ENCODE measurements around the gene PKDCC.

PKDCC gene

GRCh38 chr2:42047488-42048298, at the start of gene PKDCC:
PKDCC (plus strand) TSS chr2:42048021; CDS start chr2:42048200, 179 bp downstream.
- no peak for DNase-seq (ENCODE audit: extremely low read depth in 1 of 2, low read depth in 1 of 2)

- DNase-seq (ENCODE audit: extremely low read depth in 1 of 2, low read depth in 1 of 2) = no peak
Observed at GRCh38 chr2:41998186-41999127, 49.4 kb upstream of the PKDCC start.

GRCh38 chr2:41999128-41999480, 48.7 kb upstream of the PKDCC start:
- DNase-seq (ENCODE audit: extremely low read depth in 1 of 2, low read depth in 1 of 2) = no peak

- no peak for DNase-seq (ENCODE audit: extremely low read depth in 1 of 2, low read depth in 1 of 2)
Observed at GRCh38 chr2:41999592-42000281, 48.1 kb upstream of the PKDCC start.

- DNase-seq (ENCODE audit: extremely low read depth in 1 of 2, low read depth in 1 of 2) = no peak
Observed at GRCh38 chr2:42001711-42002201, 46.1 kb upstream of the PKDCC start.

- no peak for DNase-seq (ENCODE audit: extremely low read depth in 1 of 2, low read depth in 1 of 2)
Observed at GRCh38 chr2:42007551-42007950, 40.3 kb upstream of the PKDCC start.

GRCh38 chr2:42008241-42008921, 39.4 kb upstream of the PKDCC start:
- DNase-seq (ENCODE audit: extremely low read depth in 1 of 2, low read depth in 1 of 2) = no peak

- DNase-seq (ENCODE audit: extremely low read depth in 1 of 2, low read depth in 1 of 2) = no peak
Observed at GRCh38 chr2:42009657-42010580, 37.9 kb upstream of the PKDCC start.

GRCh38 chr2:42010743-42011298, 37.0 kb upstream of the PKDCC start:
- DNase-seq (ENCODE audit: extremely low read depth in 1 of 2, low read depth in 1 of 2) = no peak

- DNase-seq (ENCODE audit: extremely low read depth in 1 of 2, low read depth in 1 of 2) = no peak
Observed at GRCh38 chr2:42012137-42012536, 35.7 kb upstream of the PKDCC start.

- no peak for DNase-seq (ENCODE audit: extremely low read depth in 1 of 2, low read depth in 1 of 2)
Observed at GRCh38 chr2:42012651-42013050, 35.2 kb upstream of the PKDCC start.

GRCh38 chr2:42013409-42013808, 34.4 kb upstream of the PKDCC start:
- DNase-seq (ENCODE audit: extremely low read depth in 1 of 2, low read depth in 1 of 2) = no peak

- DNase-seq (ENCODE audit: extremely low read depth in 1 of 2, low read depth in 1 of 2) = no peak
Observed at GRCh38 chr2:42021464-42021863, 26.4 kb upstream of the PKDCC start.

- no peak for DNase-seq (ENCODE audit: extremely low read depth in 1 of 2, low read depth in 1 of 2)
Observed at GRCh38 chr2:42025151-42025582, 22.7 kb upstream of the PKDCC start.

GRCh38 chr2:42026272-42026671, 21.5 kb upstream of the PKDCC start:
- no peak for DNase-seq (ENCODE audit: extremely low read depth in 1 of 2, low read depth in 1 of 2)

- DNase-seq (ENCODE audit: extremely low read depth in 1 of 2, low read depth in 1 of 2) = no peak
Observed at GRCh38 chr2:42028571-42029148, 19.2 kb upstream of the PKDCC start.

GRCh38 chr2:42029171-42029570, 18.6 kb upstream of the PKDCC start:
- DNase-seq (ENCODE audit: extremely low read depth in 1 of 2, low read depth in 1 of 2) = no peak

- no peak for DNase-seq (ENCODE audit: extremely low read depth in 1 of 2, low read depth in 1 of 2)
Observed at GRCh38 chr2:42029639-42030199, 18.1 kb upstream of the PKDCC start.

Measured in activated CD8-positive, alpha-beta memory T cell treated with anti-CD3 and anti-CD28 coated beads for 1 hour (primary cell).